Nephron (organoid): ENCODE data around the gene SLC7A14.

ENCODE experiments used
- H3K27ac Mint-ChIP-seq, 3 experiments: 2 replicates each; pipeline ENCODE4 v1.8.0; 2020; ENCODE audit warnings: mixed read lengths in 3 of 3, mild to moderate bottlenecking in 2 of 3, moderate library complexity in 1 of 3
- H3K27me3 Mint-ChIP-seq: 2 replicates; pipeline ENCODE4 v1.8.0; 2021; ENCODE audit warnings: low read depth, mild to moderate bottlenecking, moderate library complexity, mixed read lengths
- H3K36me3 Mint-ChIP-seq: 2 replicates; pipeline ENCODE4 v1.8.0; 2020; ENCODE audit warnings: low read depth, mixed read lengths
- H3K4me1 Mint-ChIP-seq: 2 replicates; pipeline ENCODE4 v1.8.0; 2020; ENCODE audit warnings: mixed read lengths
- H3K4me3 Mint-ChIP-seq, 3 experiments: 2 replicates each; pipeline ENCODE4 v1.8.0; 2020; ENCODE audit warnings: mild to moderate bottlenecking in 3 of 3, mixed read lengths in 3 of 3, moderate library complexity in 2 of 3
- H3K9me3 Mint-ChIP-seq: 2 replicates; pipeline ENCODE4 v1.8.0; 2020; ENCODE audit warnings: mixed read lengths
- TF ChIP-seq, protein P1 (sequence below), 3 experiments: fragments of 200-600 bp; sonication (generic); IDR thresholded peaks; one replicate each; pipeline ENCODE4 v1.5.0; 2021; ENCODE audit warnings: antibody characterized with exemption in 3 of 3; ENCODE audit not compliant: unreplicated experiment in 3 of 3

Gene SLC7A14

DNA sequence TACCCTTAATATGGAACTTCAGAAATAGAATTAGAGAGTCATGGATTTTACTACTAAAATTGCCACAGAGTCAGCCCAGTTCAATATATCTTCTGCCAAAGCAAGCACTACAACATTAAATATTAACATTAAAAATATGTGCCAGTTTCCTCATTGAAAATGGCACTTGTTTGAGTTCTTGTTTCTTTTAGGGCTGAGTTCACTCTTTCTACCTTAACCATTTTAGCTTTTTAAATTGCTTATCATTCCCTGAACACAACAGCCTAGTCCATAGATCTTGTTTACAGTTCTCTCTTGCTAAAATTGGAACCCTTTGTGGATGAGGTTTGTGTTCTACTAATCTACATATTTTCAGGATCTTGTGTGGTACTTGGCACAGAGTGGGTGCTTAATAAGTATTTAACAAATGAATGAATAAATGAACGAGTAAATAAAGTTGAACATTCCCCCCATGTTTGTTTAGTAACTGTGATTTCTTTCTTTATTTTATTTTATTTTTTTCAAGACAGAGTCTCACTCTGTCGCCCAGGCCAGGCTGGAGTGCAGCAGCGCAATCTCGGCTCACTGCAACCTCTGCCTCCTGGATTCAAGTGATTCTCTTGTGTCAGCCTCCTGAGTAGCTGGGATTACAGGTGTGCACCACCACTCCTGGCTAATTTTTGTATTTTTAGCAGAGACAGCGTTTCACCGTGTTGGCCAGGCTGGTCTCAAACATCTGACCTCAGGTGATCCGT is 46.0 kb upstream of the SLC7A14 start:
- peaks cover 5% of the 10 kb centered on the region for H3K4me1 Mint-ChIP-seq
- TF ChIP-seq, protein P1, sequence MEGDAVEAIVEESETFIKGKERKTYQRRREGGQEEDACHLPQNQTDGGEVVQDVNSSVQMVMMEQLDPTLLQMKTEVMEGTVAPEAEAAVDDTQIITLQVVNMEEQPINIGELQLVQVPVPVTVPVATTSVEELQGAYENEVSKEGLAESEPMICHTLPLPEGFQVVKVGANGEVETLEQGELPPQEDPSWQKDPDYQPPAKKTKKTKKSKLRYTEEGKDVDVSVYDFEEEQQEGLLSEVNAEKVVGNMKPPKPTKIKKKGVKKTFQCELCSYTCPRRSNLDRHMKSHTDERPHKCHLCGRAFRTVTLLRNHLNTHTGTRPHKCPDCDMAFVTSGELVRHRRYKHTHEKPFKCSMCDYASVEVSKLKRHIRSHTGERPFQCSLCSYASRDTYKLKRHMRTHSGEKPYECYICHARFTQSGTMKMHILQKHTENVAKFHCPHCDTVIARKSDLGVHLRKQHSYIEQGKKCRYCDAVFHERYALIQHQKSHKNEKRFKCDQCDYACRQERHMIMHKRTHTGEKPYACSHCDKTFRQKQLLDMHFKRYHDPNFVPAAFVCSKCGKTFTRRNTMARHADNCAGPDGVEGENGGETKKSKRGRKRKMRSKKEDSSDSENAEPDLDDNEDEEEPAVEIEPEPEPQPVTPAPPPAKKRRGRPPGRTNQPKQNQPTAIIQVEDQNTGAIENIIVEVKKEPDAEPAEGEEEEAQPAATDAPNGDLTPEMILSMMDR (IDR thresholded peaks at IDR 0.05; ENCODE audit: unreplicated experiment in 3 of 3), result no peak
- no peaks in the 10 kb centered on the region for H3K36me3 Mint-ChIP-seq
- peaks cover 3% of the 10 kb centered on the region for H3K27me3 Mint-ChIP-seq
- no peak overlapping the region for H3K4me3 Mint-ChIP-seq
- no peak overlapping the region for H3K27ac Mint-ChIP-seq
- H3K9me3 Mint-ChIP-seq, result no peaks in the 10 kb centered on the region

DNA sequence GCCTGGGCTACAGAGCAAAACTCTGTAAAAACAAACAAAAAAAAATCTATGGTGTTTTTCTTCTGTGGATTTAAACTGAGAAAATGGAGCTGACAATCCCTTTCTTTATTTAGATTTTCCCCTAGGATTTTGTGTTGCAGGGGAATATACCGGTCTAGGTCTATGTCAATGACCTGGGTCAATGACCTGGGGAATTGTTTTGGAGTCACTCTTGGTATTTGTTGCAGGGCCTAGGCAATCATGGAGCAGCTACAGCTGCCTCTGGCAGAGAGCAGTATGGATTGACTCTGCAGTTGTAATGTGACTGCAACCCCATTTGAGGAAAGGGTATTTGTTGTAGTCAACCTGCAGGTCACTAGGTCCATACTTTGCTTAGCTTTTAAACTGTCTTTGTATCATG is 37.6 kb upstream of the SLC7A14 start:
- peaks cover 17% of the 10 kb centered on the region for H3K9me3 Mint-ChIP-seq
- no peak overlapping the region for H3K4me3 Mint-ChIP-seq
- peaks cover 9% of the 10 kb centered on the region for H3K4me1 Mint-ChIP-seq
- peaks cover 3% of the 10 kb centered on the region for H3K27me3 Mint-ChIP-seq
- peak overlapping the region in 2 of 3 experiments; percentile 60 to 77 for H3K27ac Mint-ChIP-seq
- TF ChIP-seq, protein P1 (IDR thresholded peaks at IDR 0.05; ENCODE audit: unreplicated experiment in 3 of 3), result no peak
- no peaks in the 10 kb centered on the region for H3K36me3 Mint-ChIP-seq

DNA sequence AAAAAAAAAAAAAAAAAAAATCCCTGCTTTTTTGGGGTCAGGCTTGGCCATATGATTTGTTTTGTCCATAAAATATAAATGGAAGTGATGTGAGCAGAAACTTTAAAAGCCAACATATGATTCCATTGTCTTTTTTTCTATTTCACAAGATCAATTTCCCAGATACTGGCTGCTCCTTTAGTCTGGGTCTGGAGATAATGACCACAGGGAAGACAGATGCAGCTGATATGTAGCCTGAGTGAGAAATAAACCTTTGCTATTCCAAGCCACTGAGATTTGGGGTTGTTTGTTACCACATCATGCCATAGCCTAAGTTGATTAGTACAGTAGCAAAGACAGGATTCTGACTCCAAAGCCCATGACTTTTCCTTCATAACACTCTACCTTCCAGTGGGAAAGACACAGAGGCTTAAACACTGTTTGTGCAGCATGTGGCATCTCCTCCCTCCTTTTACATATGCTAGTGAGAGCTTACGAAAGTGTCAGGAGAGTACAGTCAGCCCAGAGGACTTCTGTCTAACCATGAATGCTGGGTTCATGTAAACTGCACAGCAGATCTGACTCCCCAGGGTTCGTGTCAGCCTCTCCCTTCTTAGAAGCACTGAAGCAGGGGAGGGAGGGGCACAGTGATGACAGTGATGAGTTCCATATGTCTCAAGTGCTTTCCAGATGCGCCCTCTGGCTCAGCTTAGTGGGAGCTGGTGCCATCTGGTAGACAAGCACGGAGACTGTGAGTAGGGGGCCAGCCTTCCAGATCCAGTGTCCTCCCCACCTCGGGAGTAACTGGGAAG is 36.7 kb upstream of the SLC7A14 start:
- peak overlapping the region in 1 of 3 experiments; percentile 15 for H3K4me3 Mint-ChIP-seq
- TF ChIP-seq, protein P1 (IDR thresholded peaks at IDR 0.05; ENCODE audit: unreplicated experiment in 3 of 3), result no peak

DNA sequence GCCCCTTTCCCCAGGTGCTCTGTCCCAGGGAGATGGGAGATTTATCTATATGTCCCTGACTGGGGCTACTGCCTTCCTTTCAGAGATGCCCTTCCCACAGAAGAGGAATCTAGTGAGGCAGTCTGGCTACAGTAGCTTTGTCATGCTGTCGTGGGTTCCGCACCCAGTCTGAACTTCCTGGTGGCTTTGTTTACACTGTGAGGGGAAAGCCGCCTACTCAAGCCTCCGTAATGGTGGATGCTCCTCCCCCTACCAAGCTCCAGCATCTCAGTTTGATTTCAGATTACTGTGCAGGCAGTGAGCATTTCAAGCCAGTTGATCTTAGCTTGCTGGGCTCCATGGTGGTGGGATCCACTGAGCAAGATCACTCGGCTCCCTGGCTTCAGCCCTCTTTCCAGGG is 35.4 kb upstream of the SLC7A14 start:
- peaks cover 30% of the 10 kb centered on the region for H3K9me3 Mint-ChIP-seq
- H3K4me1 Mint-ChIP-seq, result peaks cover 9% of the 10 kb centered on the region
- no peak overlapping the region for H3K4me3 Mint-ChIP-seq
- no peaks in the 10 kb centered on the region for H3K27me3 Mint-ChIP-seq
- peak overlapping the region in 1 of 3 experiments; percentile 32 for H3K27ac Mint-ChIP-seq
- TF ChIP-seq, protein P1 (IDR thresholded peaks at IDR 0.05; ENCODE audit: unreplicated experiment in 3 of 3), result no peak
- H3K36me3 Mint-ChIP-seq, result no peaks in the 10 kb centered on the region

More for the DNA sequence above, 36.7 kb upstream of the SLC7A14 start:
- Mint-ChIP-seq H3K36me3 (no peaks in the 10 kb centered on the region), H3K27ac (peak overlapping the region; percentile 64 to 93 (median 92)), H3K4me1 (peaks cover 9% of the 10 kb centered on the region), H3K27me3 (no peaks in the 10 kb centered on the region), H3K9me3 (peaks cover 22% of the 10 kb centered on the region)

GRCh38 chr3:170614214-170614966 is 28.5 kb upstream of the SLC7A14 start:
- peaks cover 4% of the 10 kb centered on the region for H3K27me3 Mint-ChIP-seq
- H3K9me3 Mint-ChIP-seq, result peaks cover 21% of the 10 kb centered on the region
- H3K4me3 Mint-ChIP-seq, result no peak overlapping the region
- no peaks in the 10 kb centered on the region for H3K36me3 Mint-ChIP-seq
- no peak overlapping the region for H3K27ac Mint-ChIP-seq
- TF ChIP-seq, protein P1 (IDR thresholded peaks at IDR 0.05; ENCODE audit: unreplicated experiment in 3 of 3), result no peak
- peaks cover 7% of the 10 kb centered on the region for H3K4me1 Mint-ChIP-seq
